ENCODE data around the gene ARHGAP24. TPM values are rescaled to one million over a fixed set of nuclear protein-coding genes. Genes with fewer than 3 reads are reported as not detected.
"Not testable (repeated sequence)": the region's sequence is repeated elsewhere in the genome, so short reads cannot be mapped to it uniquely, and the experiment has no call there.

The ARHGAP24 gene
- total RNA-seq, 2 donors from 2014 or later: not detected

DNA sequence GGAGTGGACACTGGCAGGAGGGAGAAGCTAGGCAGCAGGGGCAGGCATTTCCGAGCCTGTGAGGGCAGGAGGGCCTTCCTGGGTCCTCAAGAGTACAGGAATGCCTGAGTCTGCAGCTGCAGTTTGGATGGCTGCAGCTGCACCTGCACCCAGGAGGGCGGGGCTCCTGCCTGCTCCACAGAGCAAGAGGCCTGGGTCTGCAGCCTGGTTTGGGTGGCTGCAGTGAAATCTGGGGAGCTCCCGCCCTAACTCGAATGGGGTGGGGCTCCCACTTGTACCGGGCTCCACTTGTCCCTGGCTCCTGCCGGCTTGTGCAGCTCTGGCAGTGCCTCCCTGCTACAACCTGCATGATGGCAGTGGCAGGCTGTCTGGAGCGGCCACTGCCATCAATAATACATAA is 436.0 kb downstream of the ARHGAP24 start:
- DNase-seq (ENCODE audit: low spot score in 2 of 2) (no peak), ATAC-seq (no peak)
- no peak overlapping the region for H3K27ac Mint-ChIP-seq
- peaks cover 6 to 8% of the 10 kb centered on the region in 2 donors for H3K9me3 Mint-ChIP-seq
- H3K36me3 Mint-ChIP-seq: no peaks in the 10 kb centered on the region

DNA sequence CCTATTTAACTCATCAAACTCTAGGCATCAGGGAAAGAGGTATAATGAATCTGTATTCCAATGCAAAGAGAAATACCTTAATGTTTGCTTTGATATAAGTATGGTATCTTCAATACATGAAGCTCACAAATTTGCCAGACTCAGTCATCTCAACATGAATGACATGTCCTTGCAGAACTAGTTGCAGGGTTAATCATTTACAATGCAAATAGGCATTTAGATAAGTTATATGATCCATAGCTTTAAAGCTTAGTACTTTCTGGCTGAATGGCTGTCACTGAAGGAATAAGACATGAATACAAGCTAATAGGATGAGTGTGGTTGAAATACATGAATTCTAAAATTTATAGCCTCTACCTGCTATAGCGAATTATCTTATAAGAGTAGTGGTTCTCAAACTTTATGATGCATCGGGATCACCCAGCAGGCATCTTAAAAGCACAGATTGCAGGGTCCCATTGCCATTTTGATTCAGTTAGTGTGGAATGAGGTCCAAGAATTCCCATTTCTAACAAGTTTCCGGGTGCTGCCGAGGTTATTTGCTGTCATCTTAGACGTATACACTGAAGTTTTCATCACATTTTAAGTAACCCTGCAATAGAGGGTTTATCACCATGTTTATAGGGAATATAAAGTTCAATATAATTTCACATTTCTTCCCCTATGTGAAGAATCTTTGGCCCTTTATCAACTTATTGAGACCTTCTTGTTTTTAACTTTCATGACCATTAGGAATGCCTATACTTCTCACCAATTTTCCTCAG is 439.2 kb downstream of the ARHGAP24 start:
- no peaks in the 10 kb centered on the region for H3K36me3 Mint-ChIP-seq
- ATAC-seq: no peak
- peaks cover 3 to 6% of the 10 kb centered on the region in 2 donors for H3K9me3 Mint-ChIP-seq

DNA sequence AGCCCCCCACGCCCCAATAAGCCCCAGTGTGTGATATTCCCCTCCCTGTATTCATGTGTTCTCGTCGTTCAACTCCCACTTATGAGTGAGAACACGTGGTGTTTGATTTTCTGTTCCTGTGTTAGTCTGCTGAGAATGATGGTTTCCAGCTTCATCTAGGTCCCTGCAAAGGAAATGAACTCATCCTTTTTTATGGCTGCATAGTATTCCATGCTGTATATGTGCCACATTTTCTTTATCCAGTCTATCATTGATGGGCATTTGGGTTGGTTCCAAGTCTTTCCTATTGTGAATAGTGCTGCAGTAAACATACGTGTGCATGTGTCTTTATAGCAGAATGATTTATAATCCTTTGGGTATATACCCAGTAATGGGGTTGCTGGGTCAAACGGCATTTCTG is 440.6 kb downstream of the ARHGAP24 start:
- not testable (repeated sequence) for ATAC-seq; H3K36me3 Mint-ChIP-seq; H3K27ac Mint-ChIP-seq; DNase-seq (ENCODE audit: low spot score in 2 of 2); H3K9me3 Mint-ChIP-seq

More for the DNA sequence above, 439.2 kb downstream of the ARHGAP24 start:
- H3K27ac Mint-ChIP-seq: no peak overlapping the region
- DNase-seq (ENCODE audit: low spot score in 2 of 2): no peak

DNA sequence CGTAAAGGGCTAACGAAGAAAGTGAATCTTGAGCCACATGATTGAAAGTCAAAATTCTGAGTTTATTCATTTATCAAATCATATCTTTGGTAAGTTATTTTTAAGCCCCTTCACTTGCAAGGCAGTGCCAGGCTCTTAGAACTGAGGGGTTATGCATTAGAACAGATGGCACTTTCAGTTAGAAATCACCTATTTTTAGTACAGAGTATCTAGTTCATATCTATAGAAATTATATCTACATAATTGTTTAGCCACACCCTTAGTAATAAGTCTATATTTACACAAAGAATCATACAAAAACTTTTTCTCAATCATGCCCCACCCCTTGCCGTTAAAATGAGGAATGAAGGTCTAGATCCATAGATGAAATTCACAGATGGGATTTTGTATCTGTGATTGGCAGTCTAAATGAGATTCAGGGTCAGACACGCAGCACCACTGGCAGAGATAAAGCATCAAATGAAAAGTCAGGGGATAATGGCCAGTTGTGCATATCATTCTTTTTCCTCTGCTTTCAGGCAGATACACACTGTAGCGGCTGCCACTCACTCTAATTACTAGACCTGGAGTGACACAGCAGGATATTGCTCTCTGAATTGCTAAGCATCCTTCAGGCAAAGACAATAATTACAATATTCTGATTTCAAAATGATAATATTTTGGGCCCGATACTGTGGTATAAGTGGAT is 444.4 kb downstream of the ARHGAP24 start:
- Mint-ChIP-seq H3K36me3 (no peaks in the 10 kb centered on the region), H3K27ac (no peak overlapping the region), H3K9me3 (peaks cover 0 to 9% of the 10 kb centered on the region in 2 donors)
- ATAC-seq: no peak
- no peak for DNase-seq (ENCODE audit: low spot score in 2 of 2)

DNA sequence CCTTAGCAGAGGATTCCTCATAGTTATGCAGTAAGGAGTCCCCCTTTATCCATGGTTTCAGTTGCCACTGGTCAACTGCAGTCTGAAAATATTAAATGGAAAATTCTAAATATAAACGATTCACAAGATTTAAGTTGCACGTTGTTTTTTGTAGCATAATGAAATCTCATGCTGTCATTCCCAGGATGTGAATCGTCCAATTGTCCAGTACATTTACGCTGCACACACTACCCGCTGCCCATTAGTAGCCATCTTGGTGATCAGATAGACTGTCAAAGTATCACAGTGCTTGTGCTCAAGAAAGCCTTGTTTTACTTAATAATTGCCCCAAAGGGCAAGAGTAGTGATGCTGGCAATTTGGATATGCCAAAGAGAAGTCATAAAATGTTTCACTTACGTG is 450.1 kb downstream of the ARHGAP24 start:
- peaks cover 0 to 6% of the 10 kb centered on the region in 2 donors for H3K9me3 Mint-ChIP-seq
- DNase-seq (ENCODE audit: low spot score in 2 of 2) (no peak), ATAC-seq (no peak)
- no peak overlapping the region for H3K27ac Mint-ChIP-seq
- H3K36me3 Mint-ChIP-seq: no peaks in the 10 kb centered on the region

DNA sequence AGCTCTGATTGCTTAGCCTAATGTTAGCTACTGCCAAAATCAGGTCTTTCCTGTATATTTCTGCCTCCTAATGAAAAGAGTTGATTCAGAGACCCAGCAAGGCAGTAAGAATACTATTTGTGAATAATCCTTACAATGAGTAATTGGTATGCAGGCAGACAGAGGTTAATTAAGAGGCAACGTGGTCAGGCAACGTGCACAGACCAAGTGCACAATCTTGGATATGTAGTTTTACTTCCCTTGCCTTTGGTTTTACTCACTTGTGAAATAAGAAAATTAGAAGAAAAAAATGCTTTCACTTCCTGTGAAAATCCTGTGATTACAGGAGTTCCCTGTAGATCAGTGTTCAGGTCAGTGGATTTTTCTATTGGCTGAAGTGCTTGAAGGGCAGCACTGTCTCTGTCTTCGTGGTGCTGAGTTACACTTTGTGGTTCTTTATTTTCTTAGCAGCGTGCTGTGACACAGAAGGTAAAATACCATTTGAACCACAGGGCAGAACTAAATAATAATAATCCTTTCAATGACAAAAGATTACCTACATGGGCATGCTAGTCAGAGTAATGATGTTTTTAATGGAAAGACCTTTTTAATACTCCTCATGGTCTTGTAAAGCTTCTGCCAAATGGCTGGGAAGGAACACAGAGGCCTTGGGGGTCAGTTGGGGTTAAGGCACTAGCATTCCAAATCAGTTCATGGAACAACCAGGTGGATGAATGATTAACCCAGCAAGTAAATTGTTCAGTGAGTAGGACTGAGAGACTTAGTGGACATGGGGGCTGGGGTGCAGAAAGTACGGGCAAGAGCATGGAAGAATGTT is 454.0 kb downstream of the ARHGAP24 start:
- no peak overlapping the region for H3K27ac Mint-ChIP-seq
- ATAC-seq (no peak), DNase-seq (ENCODE audit: low spot score in 2 of 2) (no peak)
- H3K36me3 Mint-ChIP-seq: no peaks in the 10 kb centered on the region
- H3K9me3 Mint-ChIP-seq: peaks cover 0 to 2% of the 10 kb centered on the region in 2 donors

DNA sequence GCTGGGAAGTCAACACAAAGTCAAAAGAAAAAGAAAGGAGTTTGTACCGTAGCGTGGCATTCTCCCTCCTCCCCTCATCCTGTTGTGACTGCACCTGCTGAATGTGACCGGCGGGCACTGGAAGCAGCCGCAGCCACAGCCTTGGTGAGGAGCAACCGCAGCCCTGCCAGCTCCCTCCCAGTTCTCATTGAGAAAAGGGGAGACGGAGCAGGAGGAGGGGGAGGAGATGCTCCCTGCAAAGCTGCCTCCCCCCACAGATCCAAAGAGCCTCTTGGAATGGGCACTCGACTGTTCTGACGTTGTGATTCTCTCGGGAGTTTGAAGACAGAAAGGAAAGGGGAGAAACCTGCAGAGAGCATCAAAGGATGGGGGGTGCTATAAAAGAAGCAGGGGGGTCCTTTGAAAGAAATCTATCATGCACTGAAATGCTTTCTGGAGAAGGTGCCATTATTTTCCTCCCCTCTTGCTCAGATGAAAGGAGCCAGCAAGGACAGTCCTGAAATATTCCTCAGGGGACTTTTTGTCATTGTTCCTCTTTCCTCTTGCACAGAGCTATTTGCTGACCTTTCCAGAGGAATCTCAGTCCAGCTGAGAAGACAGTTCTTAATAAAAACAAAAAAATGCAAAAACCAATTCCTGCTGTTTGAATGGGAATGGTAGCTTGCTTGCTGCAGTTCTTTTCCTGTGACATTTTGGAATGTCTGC is 455.2 kb downstream of the ARHGAP24 start:
- no peak for ATAC-seq
- Mint-ChIP-seq H3K9me3 (peaks cover 0 to 6% of the 10 kb centered on the region in 2 donors), H3K36me3 (no peaks in the 10 kb centered on the region), H3K27ac (no peak overlapping the region)
- DNase-seq (ENCODE audit: low spot score in 2 of 2): no peak

DNA sequence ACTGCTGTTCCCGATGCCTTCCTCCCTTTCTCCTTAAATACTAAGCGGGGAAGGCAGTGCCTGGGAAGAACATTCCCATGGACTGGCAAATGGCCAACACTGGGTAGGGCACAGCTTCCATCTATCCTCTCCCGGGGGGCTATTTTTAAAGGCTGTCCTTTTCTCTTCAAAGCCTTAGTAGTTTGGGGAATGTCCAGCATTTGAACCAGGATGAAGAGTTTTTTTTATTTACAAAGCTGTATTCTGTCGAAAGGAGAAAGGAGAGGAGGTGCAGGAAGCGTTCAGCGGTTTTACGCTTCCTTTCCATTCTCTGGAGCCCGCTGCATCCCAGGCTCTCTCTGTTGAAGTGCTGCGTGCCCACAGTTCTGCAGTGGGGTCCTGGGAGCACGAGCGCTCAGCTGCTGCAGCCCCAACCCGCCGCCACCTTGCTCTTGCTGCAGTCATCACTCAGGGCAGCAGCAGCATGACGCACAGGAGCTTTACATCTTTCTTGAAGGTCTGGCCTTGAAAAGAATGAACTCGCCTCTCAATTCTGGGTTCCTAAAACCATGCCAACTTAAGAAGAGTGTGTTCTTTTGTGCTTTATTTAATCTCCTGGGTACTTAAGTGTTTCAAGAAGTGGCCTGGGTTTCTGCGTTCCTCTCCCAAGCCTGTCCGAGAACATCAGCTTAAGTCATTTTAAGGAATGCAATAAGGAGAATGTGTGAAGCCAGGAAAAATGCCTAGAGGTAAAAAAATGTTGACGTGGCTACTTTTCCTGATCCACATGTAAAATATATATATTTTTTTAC is 457.7 kb downstream of the ARHGAP24 start:
- no peak for DNase-seq (ENCODE audit: low spot score in 2 of 2)
- no peak for ATAC-seq
- Mint-ChIP-seq H3K9me3 (peaks cover 4 to 10% of the 10 kb centered on the region in 2 donors), H3K36me3 (no peaks in the 10 kb centered on the region), H3K27ac (no peak overlapping the region)

DNA sequence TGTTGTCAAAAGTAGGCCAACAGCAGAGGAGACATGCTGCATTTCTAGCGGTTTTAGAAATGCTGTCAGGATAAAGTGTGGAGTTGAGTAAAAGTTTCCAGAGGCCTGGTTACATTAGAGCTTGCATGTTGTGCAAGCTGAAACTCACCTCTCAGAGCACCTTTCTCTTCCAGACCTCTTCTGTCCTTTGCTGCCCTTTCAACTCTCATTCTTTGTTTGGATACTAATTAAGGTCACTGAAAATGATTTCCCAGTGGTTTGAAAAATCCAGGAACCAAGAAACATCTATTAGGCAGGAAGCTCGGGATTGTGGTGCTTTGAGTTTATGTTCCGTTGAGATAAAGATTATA is 458.3 kb downstream of the ARHGAP24 start:
- DNase-seq (ENCODE audit: low spot score in 2 of 2): no peak
- H3K36me3 Mint-ChIP-seq: no peaks in the 10 kb centered on the region

DNA sequence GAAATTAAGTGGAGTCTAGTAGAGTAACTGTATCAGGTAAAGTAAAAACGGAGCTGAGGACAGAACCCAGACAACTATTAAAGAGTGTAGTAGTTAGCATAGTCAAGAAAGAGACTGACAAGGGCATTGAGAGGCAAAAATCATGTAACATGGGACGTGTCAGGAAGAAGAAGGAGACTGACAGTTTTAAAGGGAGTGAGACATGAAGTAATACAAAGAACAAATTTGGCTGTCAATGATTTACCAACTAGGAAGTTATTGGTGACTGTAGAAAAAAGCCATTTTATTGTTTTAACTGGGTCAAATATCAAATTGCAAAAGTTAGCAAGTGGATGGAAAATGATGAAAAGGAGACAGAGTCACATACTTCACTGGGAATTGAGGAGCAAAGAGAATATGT is 462.6 kb downstream of the ARHGAP24 start:
- ATAC-seq (no peak), DNase-seq (ENCODE audit: low spot score in 2 of 2) (no peak)
- H3K9me3 Mint-ChIP-seq: peaks cover 4 to 10% of the 10 kb centered on the region in 2 donors
- H3K27ac Mint-ChIP-seq: no peak overlapping the region
- no peaks in the 10 kb centered on the region for H3K36me3 Mint-ChIP-seq

More for the DNA sequence above, 458.3 kb downstream of the ARHGAP24 start:
- Mint-ChIP-seq H3K9me3 (peaks cover 4 to 10% of the 10 kb centered on the region in 2 donors), H3K27ac (no peak overlapping the region)
- no peak for ATAC-seq

DNA sequence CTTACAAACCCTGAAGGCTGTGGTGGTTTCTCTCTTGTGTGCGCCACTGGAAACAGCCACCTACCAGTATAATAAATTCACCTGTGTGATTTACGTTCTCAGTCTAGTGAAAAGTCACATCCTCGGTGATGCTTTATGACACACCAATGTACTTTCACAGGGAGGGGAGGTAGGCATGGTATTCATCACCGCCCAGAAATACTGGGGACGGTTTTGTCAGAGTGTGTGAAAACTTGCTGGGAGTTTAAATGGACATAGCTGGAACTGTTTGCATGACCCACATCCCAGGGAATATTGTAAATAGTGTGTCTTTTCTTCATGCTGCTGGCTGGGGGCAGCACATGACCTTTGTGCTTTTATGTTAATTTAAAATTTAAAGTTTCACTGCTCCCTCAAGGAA is 463.1 kb downstream of the ARHGAP24 start:
- no peak overlapping the region for H3K27ac Mint-ChIP-seq
- ATAC-seq (no peak), DNase-seq (ENCODE audit: low spot score in 2 of 2) (no peak)
- no peaks in the 10 kb centered on the region for H3K36me3 Mint-ChIP-seq
- H3K9me3 Mint-ChIP-seq: peaks cover 4 to 10% of the 10 kb centered on the region in 2 donors

DNA sequence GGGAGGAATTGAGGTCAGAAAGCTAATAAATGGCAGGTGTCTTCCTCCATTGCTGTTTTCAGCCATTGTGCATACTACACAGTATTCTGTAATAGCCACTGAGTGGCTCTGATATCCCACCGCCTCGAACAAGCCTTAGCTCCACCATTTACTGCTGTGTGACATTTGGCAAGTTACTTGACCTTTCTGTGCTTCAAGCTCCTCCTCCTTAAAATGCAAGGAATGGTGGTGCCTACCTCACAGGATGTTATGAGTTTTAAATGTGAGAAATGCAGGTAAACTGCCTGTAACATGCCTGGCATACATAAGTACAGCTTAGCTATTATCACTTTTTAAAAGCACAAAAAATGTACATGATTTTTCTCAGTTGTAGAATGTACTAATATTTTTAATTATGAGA is 464.0 kb downstream of the ARHGAP24 start:
- Mint-ChIP-seq H3K9me3 (peaks cover 4 to 9% of the 10 kb centered on the region in 2 donors), H3K27ac (no peak overlapping the region), H3K36me3 (no peaks in the 10 kb centered on the region)
- ATAC-seq: no peak
- no peak for DNase-seq (ENCODE audit: low spot score in 2 of 2)

DNA sequence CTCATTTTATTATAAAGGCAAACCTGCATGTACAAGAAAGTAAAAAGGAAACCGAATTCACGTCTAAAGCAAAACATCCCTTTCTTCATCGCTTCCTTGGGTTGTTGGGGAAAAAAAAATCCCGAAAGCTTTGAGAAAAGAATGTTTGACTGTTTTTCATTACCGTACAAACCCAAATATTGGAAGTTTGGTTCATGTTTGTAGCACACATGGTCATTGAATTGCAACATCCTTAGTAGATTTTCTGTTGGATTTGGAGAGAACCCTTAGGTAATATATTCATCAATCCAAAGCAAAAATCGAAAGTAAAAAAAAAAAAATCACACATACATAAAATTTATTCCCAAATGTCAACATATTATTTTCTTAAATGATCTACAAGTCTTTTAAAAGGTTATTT is 464.6 kb downstream of the ARHGAP24 start:
- H3K9me3 Mint-ChIP-seq: peaks cover 4% of the 10 kb centered on the region in 2 donors
- no peak for DNase-seq (ENCODE audit: low spot score in 2 of 2)
- H3K36me3 Mint-ChIP-seq: no peaks in the 10 kb centered on the region
- no peak overlapping the region for H3K27ac Mint-ChIP-seq
- no peak for ATAC-seq

DNA sequence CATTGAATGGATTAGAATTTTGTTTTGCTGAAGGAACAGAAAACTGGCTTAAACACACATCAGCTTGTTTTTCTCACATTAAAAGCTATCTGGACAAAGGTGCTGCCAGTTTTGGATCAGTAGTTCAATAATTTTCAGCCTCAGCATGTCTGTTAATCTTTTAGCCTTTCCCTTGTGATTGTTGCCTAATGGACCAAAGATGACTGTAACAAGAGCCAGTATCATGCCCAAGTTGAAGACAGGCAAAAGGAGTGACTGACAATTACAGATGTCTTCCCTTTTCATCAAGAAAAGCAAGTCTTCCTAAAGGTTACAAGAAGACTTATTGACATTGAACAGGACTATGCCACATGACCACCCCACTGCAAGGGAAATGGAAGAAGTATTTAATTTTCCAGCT is 465.2 kb downstream of the ARHGAP24 start:
- DNase-seq (ENCODE audit: low spot score in 2 of 2) (no peak), ATAC-seq (no peak)
- H3K36me3 Mint-ChIP-seq: no peaks in the 10 kb centered on the region
- peaks cover 4% of the 10 kb centered on the region in 2 donors for H3K9me3 Mint-ChIP-seq
- H3K27ac Mint-ChIP-seq: no peak overlapping the region

DNA sequence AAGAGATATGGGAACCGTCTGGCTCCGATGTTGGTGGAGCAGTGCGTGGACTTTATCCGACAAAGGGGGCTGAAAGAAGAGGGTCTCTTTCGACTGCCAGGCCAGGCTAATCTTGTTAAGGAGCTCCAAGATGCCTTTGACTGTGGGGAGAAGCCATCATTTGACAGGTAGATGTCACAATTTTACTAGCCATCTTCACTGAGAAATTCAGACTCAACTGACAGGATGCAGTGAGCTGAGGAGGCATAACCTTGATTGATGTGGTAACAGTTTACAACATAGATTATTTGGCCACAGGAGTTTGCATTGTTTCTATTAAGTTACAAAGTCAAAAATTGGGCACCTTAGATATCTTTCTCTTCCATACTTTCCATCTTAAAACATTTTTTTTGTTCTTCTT is 467.2 kb downstream of the ARHGAP24 start:
- H3K9me3 Mint-ChIP-seq: no peaks in the 10 kb centered on the region
- H3K36me3 Mint-ChIP-seq: no peaks in the 10 kb centered on the region
- H3K27ac Mint-ChIP-seq: no peak overlapping the region
- ATAC-seq (no peak), DNase-seq (ENCODE audit: low spot score in 2 of 2) (no peak)

DNA sequence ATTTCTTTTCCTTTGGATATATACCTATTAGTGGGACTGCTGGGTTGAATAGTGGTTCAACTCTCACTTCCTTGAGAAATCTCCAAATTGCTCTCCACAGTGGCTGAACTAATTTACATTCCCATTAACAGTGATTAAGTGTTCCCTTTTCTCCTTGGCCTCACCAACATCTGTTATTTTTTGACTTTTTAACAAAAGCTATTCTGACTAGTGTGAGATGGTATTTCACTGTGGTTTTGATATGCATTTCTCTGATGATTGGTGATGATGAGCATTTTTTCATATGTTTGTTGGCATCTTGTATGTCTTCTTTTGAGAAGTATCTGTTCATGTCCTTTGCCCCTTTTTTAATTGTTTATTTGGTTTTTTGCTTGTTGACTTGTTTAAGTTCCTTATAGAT is 471.9 kb downstream of the ARHGAP24 start:
- H3K36me3 Mint-ChIP-seq: no peaks in the 10 kb centered on the region
- DNase-seq (ENCODE audit: low spot score in 2 of 2): no peak
- ATAC-seq: no peak
- H3K9me3 Mint-ChIP-seq: no peaks in the 10 kb centered on the region
- H3K27ac Mint-ChIP-seq: no peak overlapping the region
